ENCODE results near the gene ARHGAP26.

ARHGAP26 gene

GRCh38 chr5:143147902-143148301, 377.7 kb downstream of the ARHGAP26 start:
- H3K27me3 ChIP-seq, result no peaks in the 10 kb centered on the region
- H3K36me3 ChIP-seq, result peaks cover 50% of the 10 kb centered on the region
- H3K4me1 ChIP-seq (ENCODE audit: control insufficient read depth in 1 of 2, insufficient read depth in 1 of 2, low read depth in 1 of 2, low read length in 1 of 2), result no peaks in the 10 kb centered on the region
- H3K9me3 ChIP-seq, result no peaks in the 10 kb centered on the region
- H3K4me3 ChIP-seq (ENCODE audit: low read depth in 1 of 2, low read length in 1 of 2), result no peak overlapping the region
- H3K27ac ChIP-seq, result no peak overlapping the region
- TF ChIP-seq, protein P1, sequence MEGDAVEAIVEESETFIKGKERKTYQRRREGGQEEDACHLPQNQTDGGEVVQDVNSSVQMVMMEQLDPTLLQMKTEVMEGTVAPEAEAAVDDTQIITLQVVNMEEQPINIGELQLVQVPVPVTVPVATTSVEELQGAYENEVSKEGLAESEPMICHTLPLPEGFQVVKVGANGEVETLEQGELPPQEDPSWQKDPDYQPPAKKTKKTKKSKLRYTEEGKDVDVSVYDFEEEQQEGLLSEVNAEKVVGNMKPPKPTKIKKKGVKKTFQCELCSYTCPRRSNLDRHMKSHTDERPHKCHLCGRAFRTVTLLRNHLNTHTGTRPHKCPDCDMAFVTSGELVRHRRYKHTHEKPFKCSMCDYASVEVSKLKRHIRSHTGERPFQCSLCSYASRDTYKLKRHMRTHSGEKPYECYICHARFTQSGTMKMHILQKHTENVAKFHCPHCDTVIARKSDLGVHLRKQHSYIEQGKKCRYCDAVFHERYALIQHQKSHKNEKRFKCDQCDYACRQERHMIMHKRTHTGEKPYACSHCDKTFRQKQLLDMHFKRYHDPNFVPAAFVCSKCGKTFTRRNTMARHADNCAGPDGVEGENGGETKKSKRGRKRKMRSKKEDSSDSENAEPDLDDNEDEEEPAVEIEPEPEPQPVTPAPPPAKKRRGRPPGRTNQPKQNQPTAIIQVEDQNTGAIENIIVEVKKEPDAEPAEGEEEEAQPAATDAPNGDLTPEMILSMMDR (IDR thresholded peaks at IDR 0.05), result no peak

DNA sequence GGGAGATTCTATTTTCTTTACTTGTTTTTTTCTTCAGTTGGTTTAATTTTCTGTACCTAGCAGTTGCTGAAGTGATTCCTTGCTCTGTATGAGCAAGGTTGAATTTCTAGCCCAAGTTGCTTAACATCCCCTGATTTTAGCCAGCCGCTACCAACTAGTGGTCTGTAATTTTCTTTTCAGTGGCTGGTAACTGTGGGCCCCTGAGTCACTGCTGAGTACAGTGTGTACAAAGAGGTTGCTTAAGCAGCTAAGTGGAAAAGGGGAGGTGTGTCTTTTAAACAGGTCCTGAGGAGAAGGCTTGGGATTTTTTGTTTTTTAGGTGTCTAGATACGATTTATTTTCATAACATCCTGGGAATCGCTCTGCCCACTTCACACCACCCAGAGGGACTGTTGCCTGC, 378.6 kb downstream of the ARHGAP26 start:
- no peak overlapping the region for H3K4me3 ChIP-seq (ENCODE audit: low read depth in 1 of 2, low read length in 1 of 2)
- no peak overlapping the region for H3K27ac ChIP-seq
- no peaks in the 10 kb centered on the region for H3K27me3 ChIP-seq
- peaks cover 53% of the 10 kb centered on the region for H3K36me3 ChIP-seq
- H3K4me1 ChIP-seq (ENCODE audit: control insufficient read depth in 1 of 2, insufficient read depth in 1 of 2, low read depth in 1 of 2, low read length in 1 of 2), result no peaks in the 10 kb centered on the region
- TF ChIP-seq, protein P1 (IDR thresholded peaks at IDR 0.05), result no peak
- H3K9me3 ChIP-seq, result no peaks in the 10 kb centered on the region

DNA sequence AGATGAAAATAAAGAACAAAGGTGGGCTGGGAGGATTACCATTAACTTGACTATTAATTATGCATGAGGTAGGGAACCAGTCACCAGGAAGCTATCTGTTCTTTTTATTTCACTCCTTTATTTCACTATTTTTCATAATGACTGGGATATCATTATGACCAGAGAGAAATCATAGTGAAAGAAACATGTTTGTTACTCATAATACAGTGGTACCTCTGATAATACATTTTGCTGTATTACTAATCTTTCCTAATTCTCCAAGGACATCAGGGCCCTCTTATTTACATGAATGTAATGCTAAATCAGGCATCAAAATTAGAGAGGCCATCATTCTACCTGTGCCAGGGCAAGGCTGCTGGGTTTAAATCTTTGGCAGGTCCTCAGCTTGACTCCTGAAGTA, 379.6 kb downstream of the ARHGAP26 start:
- TF ChIP-seq, protein P1 (IDR thresholded peaks at IDR 0.05), result no peak
- H3K36me3 ChIP-seq, result peaks cover 59% of the 10 kb centered on the region
- H3K27ac ChIP-seq, result no peak overlapping the region
- H3K4me1 ChIP-seq (ENCODE audit: control insufficient read depth in 1 of 2, insufficient read depth in 1 of 2, low read depth in 1 of 2, low read length in 1 of 2), result no peaks in the 10 kb centered on the region
- no peak overlapping the region for H3K4me3 ChIP-seq (ENCODE audit: low read depth in 1 of 2, low read length in 1 of 2)
- H3K27me3 ChIP-seq, result no peaks in the 10 kb centered on the region
- H3K9me3 ChIP-seq, result no peaks in the 10 kb centered on the region

GRCh38 chr5:143151056-143151700, 381.0 kb downstream of the ARHGAP26 start:
- no peaks in the 10 kb centered on the region for H3K27me3 ChIP-seq
- H3K4me1 ChIP-seq (ENCODE audit: control insufficient read depth in 1 of 2, insufficient read depth in 1 of 2, low read depth in 1 of 2, low read length in 1 of 2), result no peaks in the 10 kb centered on the region
- H3K36me3 ChIP-seq, result peaks cover 64% of the 10 kb centered on the region
- H3K4me3 ChIP-seq (ENCODE audit: low read depth in 1 of 2, low read length in 1 of 2), result no peak overlapping the region
- H3K27ac ChIP-seq, result no peak overlapping the region
- H3K9me3 ChIP-seq, result no peaks in the 10 kb centered on the region
- TF ChIP-seq, protein P1 (IDR thresholded peaks at IDR 0.05), result no peak

DNA sequence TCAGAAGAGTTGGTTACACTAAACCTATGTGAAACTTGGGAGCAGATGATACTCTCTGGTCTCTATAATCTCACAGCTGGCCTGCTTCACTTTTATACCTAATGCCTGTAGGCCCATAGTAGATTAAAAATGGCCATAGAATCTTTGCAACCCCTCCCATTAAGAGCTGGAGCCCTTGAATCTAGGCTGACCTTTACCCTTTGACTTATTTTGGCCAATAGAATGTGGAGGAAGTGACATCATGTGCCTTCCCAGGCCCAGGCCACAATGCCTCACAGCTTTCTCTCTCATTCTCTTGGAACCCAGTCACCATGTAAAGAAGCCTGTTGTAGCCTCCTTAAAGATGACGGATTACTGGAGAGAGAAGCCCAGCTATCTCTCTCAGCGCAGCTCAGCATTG, 382.3 kb downstream of the ARHGAP26 start:
- H3K4me3 ChIP-seq (ENCODE audit: low read depth in 1 of 2, low read length in 1 of 2), result no peak overlapping the region
- H3K27me3 ChIP-seq, result no peaks in the 10 kb centered on the region
- H3K4me1 ChIP-seq (ENCODE audit: control insufficient read depth in 1 of 2, insufficient read depth in 1 of 2, low read depth in 1 of 2, low read length in 1 of 2), result no peaks in the 10 kb centered on the region
- TF ChIP-seq, protein P1 (IDR thresholded peaks at IDR 0.05), result no peak
- H3K36me3 ChIP-seq, result peaks cover 58% of the 10 kb centered on the region
- H3K9me3 ChIP-seq, result no peaks in the 10 kb centered on the region
- H3K27ac ChIP-seq, result peak overlapping the region; percentile 40

Measured in neutrophil (primary cell).